ENCODE measurements around the gene TMEM131. TPM values are rescaled to one million over a fixed set of nuclear protein-coding genes. Genes with fewer than 3 reads are reported as not detected.

TMEM131 gene
- total and polyA plus RNA-seq, 10 of the 15 experiments (the other 5 are each of a cell fraction or from before 2014, with no cell fraction given) = 6.0 to 48.2 (median 23.2) TPM

GRCh38 chr2:98016908-98017670, 21.3 kb upstream of the TMEM131 start (continued):
- no peak for TF ChIP-seq IRF5 (IDR thresholded peaks at IDR 0.05; ENCODE audit: borderline replicate concordance)
- TF ChIP-seq KDM1A (IDR thresholded peaks at IDR 0.05; ENCODE audit: borderline replicate concordance) = no peak
- no peak for TF ChIP-seq HSF1 (IDR thresholded peaks at IDR 0.05; ENCODE audit: low read depth, low read length)
- no peak for TF ChIP-seq TCF12 (IDR thresholded peaks at IDR 0.05; ENCODE audit: low read depth, low read length)
- TF ChIP-seq USF2 (IDR thresholded peaks at IDR 0.05; ENCODE audit: borderline replicate concordance, low read depth, low read length) = no peak
- no peak for TF ChIP-seq HCFC1 (IDR thresholded peaks at IDR 0.05; ENCODE audit: low read length)
- no peak for TF ChIP-seq EP300 (IDR thresholded peaks at IDR 0.05; ENCODE audit: borderline replicate concordance in 1 of 2, control insufficient read depth in 1 of 2, low read depth in 2 of 2, low read length in 2 of 2)

Measured in GM12878 (cell line).